K562 (cell line): Measurements from ENCODE around the gene CAST.

ENCODE experiments used
- ARHGAP35 ChIP-seq: fragments of 450-650 bp; IDR thresholded peaks from 2 replicates; pipeline ENCODE4 v1.6.1; 2018; ENCODE audit not compliant: partially characterized antibody
- FOXA1 ChIP-seq: fragments of 450-650 bp; IDR thresholded peaks from 2 replicates; pipeline ENCODE4 v1.6.1; 2016; ENCODE audit warnings: mild to moderate bottlenecking, borderline replicate concordance
- NR2C2 ChIP-seq, 2 experiments: fragments of 200-800 bp in 1 of 2; sonication (Bioruptor generic) in 1 of 2; sonication (generic) in 1 of 2; formaldehyde crosslinking in 1 of 2; IDR thresholded peaks; 2 replicates each; pipeline versions ENCODE4 v1.6.1 to v1.8.0; 2016 to 2022; ENCODE audit warnings: mild to moderate bottlenecking in 1 of 2, missing compliant biosample characterization in 1 of 2, missing genetic modification characterization in 1 of 2, missing genetic modification reagents in 1 of 2
- TF ChIP-seq, protein P1 (sequence below), 3 experiments: IDR thresholded peaks in 2 of 3; conservative IDR thresholded peaks in 1 of 3; 2 replicates each; pipeline ENCODE4 v1.5.1; 2011 to 2012; ENCODE audit warnings: low read length in 3 of 3, mild to moderate bottlenecking in 3 of 3, control low read depth in 2 of 3, improper control_type of control experiment in 1 of 3, inconsistent platforms in 1 of 3, low read depth in 1 of 3, mixed read lengths in 1 of 3, moderate library complexity in 1 of 3; ENCODE audit not compliant: insufficient read depth in 2 of 3

DNA sequence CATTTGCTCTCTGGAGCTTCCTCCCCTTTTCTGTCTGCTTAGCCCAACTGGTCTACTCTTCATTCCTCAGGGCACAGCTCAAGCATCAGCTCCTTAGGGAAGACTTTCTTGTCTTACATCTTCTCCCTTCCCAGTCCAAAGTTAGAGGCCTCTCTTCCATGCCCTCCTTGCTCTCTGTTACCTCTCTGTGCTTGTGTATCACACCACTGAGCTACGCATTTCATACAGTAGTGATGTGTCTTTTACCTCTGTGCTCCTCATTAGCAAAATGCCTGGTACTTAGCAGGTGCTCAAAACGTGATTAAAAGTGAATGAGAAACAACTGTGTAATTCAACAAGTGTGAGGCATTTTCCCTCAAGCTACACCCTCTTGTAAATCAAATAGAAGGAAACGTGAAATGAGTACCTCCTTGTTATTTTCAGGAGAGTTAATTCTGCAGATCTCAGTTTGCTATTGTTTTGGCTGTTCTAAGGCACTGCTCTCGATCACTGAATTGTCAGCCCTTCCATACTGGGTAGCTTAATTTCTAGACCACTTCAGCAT is 106.6 kb downstream of the CAST start:
- TF ChIP-seq ARHGAP35 (no peak), NR2C2 (CRISPR knock-in tag; IDR thresholded peaks at IDR 0.05) (no peak), NR2C2 (tag; IDR thresholded peaks at IDR 0.05) (no peak), FOXA1 (no peak)
- TF ChIP-seq, protein P1, sequence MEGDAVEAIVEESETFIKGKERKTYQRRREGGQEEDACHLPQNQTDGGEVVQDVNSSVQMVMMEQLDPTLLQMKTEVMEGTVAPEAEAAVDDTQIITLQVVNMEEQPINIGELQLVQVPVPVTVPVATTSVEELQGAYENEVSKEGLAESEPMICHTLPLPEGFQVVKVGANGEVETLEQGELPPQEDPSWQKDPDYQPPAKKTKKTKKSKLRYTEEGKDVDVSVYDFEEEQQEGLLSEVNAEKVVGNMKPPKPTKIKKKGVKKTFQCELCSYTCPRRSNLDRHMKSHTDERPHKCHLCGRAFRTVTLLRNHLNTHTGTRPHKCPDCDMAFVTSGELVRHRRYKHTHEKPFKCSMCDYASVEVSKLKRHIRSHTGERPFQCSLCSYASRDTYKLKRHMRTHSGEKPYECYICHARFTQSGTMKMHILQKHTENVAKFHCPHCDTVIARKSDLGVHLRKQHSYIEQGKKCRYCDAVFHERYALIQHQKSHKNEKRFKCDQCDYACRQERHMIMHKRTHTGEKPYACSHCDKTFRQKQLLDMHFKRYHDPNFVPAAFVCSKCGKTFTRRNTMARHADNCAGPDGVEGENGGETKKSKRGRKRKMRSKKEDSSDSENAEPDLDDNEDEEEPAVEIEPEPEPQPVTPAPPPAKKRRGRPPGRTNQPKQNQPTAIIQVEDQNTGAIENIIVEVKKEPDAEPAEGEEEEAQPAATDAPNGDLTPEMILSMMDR (IDR thresholded peaks at IDR 0.05 in 2 of 3, conservative IDR thresholded peaks at IDR 0.05 in 1 of 3; ENCODE audit: insufficient read depth in 2 of 3, low read depth in 1 of 3, low read length in 3 of 3) = no peak
